Stomach (tissue), 4 donors: Measurements from ENCODE around the gene LIN9.

Experiments used
- CTCF ChIP-seq, 7 experiments: fragments of 450-650 bp in 4 of 7; fragments of 200-600 bp in 3 of 7; sonication (generic) in 3 of 7; IDR thresholded peaks; one replicate each; pipeline ENCODE4 v1.5.1; 2016 to 2019; ENCODE audit warnings: antibody characterized with exemption in 7 of 7, control low read depth in 2 of 7, mild to moderate bottlenecking in 1 of 7
- EP300 ChIP-seq: sonication (generic); formaldehyde crosslinking; IDR thresholded peaks from one replicate; pipeline ENCODE4 v1.6.1; 2017; ENCODE audit warnings: antibody characterized with exemption
- POLR2AphosphoS5 ChIP-seq, 3 donors: sonication (generic); formaldehyde crosslinking; IDR thresholded peaks; one replicate each; pipeline ENCODE4 v1.6.1; 2016; ENCODE audit warnings: antibody characterized with exemption in 3 of 3

GRCh38 chr1:226199971-226200370 is 109.0 kb downstream of the LIN9 start:
- TF ChIP-seq EP300 (no peak), CTCF (IDR thresholded peaks at IDR 0.05) (no peak), POLR2AphosphoS5 (IDR thresholded peaks at IDR 0.05) (no peak)
